NB4 (cell line): Measurements from ENCODE around the gene GLT1D1.

Experiments used
- CTCF ChIP-seq: IDR thresholded peaks from one replicate; pipeline ENCODE4 v1.5.1; 2012; ENCODE audit warnings: low read depth, low read length
- POLR2A ChIP-seq: IDR thresholded peaks from 2 replicates; pipeline ENCODE4 v1.6.1; 2011; ENCODE audit warnings: mild to moderate bottlenecking; ENCODE audit not compliant: insufficient read length; ENCODE audit errors: extremely low read depth

- TF ChIP-seq CTCF = no peak
- TF ChIP-seq POLR2A = no peak
These were observed 79.2 kb downstream of the GLT1D1 start for GRCh38 chr12:128932521-128932920.
